ENCODE results near the gene SNRPA. TPM values are rescaled to one million over a fixed set of nuclear protein-coding genes. Genes with fewer than 3 reads are reported as not detected.

Gene SNRPA
- total RNA-seq, 1 donor from 2014 or later = 72.7 TPM

GRCh38 chr19:40717325-40717879 is 33.6 kb upstream of the SNRPA start:
- Histone ChIP-seq H3K36me3 (peaks cover 0 to 12% of the 10 kb centered on the region in 2 donors), H3K27ac (peak overlapping the region; percentile 99), H3K27me3 (no peaks in the 10 kb centered on the region), H3K4me1 (peaks cover 82% of the 10 kb centered on the region), H3K9me3 (no peaks in the 10 kb centered on the region), H3K4me3 (peak overlapping the region; percentile 63 to 92)
- no peak for TF ChIP-seq POLR2A (IDR thresholded peaks at IDR 0.05)
- no peak for DNase-seq (ENCODE audit: extremely low spot score in 2 of 2)
- intact Hi-C loops (cut with DNase I) = loop anchor here (5.0 kb wide), 1 partner anchor 80 kb away; the partner anchor contains the start of gene EGLN2

DNA sequence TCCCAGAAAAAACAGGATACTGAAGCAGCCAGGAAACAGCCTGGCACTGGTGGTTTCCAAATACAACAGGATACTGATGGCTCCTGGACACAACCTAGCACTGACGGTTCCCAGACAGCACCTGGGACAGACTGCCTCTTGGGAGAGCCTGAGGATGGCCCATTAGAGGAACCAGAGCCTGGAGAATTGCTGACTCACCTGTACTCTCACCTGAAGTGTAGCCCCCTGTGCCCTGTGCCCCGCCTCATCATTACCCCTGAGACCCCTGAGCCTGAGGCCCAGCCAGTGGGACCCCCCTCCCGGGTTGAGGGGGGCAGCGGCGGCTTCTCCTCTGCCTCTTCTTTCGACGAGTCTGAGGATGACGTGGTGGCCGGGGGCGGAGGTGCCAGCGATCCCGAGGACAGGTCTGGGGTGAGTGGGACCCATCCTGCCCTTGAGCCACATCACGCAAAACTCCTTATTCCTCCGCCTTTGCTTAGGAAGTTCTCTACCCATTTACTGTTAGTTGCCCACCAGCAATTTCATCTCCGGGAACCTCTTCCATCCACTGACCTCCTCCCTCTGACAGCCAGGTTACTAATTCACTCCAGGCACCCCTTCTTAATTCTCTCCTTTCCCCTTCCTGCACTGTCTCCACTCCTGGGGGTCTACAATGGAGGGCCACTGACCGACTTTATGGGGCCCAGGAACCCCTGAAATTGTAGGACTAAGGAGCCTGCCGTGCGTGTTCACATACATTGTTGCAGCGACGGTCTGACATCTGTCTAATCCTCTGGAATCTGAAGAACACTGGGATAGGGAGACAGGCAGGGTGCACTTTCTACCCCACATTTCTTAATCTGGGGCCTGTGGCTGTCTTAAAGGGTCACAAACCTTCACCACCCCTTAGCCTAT is 32.9 kb upstream of the SNRPA start:
- H3K4me3 ChIP-seq = peak overlapping the region; percentile 63 to 92
- peaks cover 83% of the 10 kb centered on the region for H3K4me1 ChIP-seq
- intact Hi-C loops (cut with DNase I) = loop anchor here (5.0 kb wide), 1 partner anchor 79 kb away; the partner anchor contains the start of gene EGLN2
- no peak for DNase-seq (ENCODE audit: extremely low spot score in 2 of 2)
- peak in 1 of 2 donors; percentile 19 for TF ChIP-seq POLR2AphosphoS5 (IDR thresholded peaks at IDR 0.05; ENCODE audit: insufficient read depth in 1 of 2, low read depth in 1 of 2)
- no peak for TF ChIP-seq CTCF (IDR thresholded peaks at IDR 0.05)
- peaks cover 0 to 4% of the 10 kb centered on the region in 2 donors for H3K36me3 ChIP-seq
- H3K27me3 ChIP-seq = no peaks in the 10 kb centered on the region
- peak overlapping the region; percentile 99 for H3K27ac ChIP-seq
- no peaks in the 10 kb centered on the region for H3K9me3 ChIP-seq

DNA sequence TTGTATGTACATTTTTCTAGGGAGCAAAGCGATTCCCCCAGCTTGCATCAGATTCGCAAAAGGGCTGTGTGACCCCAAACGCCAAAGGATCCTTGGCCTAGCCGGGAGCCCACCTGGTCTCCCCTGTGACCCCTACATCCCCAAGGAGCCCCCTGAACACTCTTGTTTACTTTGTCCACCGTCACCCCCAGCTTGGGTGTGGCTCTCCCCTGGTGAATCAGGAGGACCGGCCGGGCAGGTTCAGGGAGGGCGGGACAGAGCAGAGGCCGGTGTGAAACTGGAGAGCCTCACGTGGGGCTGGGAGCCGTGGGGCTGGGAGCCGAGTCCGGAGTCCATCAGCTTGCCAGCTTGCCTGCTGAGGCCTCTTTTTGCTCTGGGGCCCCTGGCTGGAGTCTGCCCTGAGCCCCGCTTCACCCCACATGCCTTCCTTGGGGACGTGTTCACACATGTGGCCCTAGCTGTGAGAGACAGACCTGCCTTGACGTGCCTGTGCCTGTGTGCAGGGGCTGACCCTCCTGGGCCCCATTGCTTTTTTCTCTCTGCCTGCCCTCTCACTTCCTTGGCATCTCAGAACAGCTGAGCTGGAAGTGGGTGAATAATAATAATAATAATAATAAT is 32.1 kb upstream of the SNRPA start:
- H3K27me3 ChIP-seq = no peaks in the 10 kb centered on the region
- H3K27ac ChIP-seq = peak overlapping the region; percentile 99
- H3K9me3 ChIP-seq = no peaks in the 10 kb centered on the region
- H3K4me1 ChIP-seq = peaks cover 83% of the 10 kb centered on the region
- TF ChIP-seq POLR2A (IDR thresholded peaks at IDR 0.05) = no peak
- peak; percentile 68 to 73 for TF ChIP-seq POLR2AphosphoS5 (IDR thresholded peaks at IDR 0.05; ENCODE audit: insufficient read depth in 1 of 2, low read depth in 1 of 2)
- no peak for DNase-seq (ENCODE audit: extremely low spot score in 2 of 2)
- H3K36me3 ChIP-seq = peaks cover 0 to 4% of the 10 kb centered on the region in 2 donors
- intact Hi-C loops (cut with DNase I) = loop anchor here (5.0 kb wide), 1 partner anchor 78 kb away; the partner anchor contains the start of gene EGLN2
- H3K4me3 ChIP-seq = peak overlapping the region; percentile 63 to 92

- TF ChIP-seq POLR2AphosphoS5 (IDR thresholded peaks at IDR 0.05; ENCODE audit: insufficient read depth in 1 of 2, low read depth in 1 of 2) = no peak
- no peak for TF ChIP-seq POLR2A (IDR thresholded peaks at IDR 0.05)
- TF ChIP-seq CTCF (IDR thresholded peaks at IDR 0.05) = no peak
- no peaks in the 10 kb centered on the region for H3K27me3 ChIP-seq
- no peak for DNase-seq (ENCODE audit: extremely low spot score in 2 of 2)
- H3K9me3 ChIP-seq = no peaks in the 10 kb centered on the region
- intact Hi-C loops (cut with DNase I) = loop anchor here (5.0 kb wide), 1 partner anchor 78 kb away; the partner anchor contains the start of gene EGLN2
- peak overlapping the region; percentile 99 for H3K27ac ChIP-seq
- peak overlapping the region; percentile 63 to 92 for H3K4me3 ChIP-seq
- peaks cover 0 to 10% of the 10 kb centered on the region in 2 donors for H3K36me3 ChIP-seq
- peaks cover 83% of the 10 kb centered on the region for H3K4me1 ChIP-seq
These were observed 31.5 kb upstream of the SNRPA start for GRCh38 chr19:40719414-40719894.

- Histone ChIP-seq H3K36me3 (peaks cover 0 to 26% of the 10 kb centered on the region in 2 donors), H3K9me3 (no peaks in the 10 kb centered on the region), H3K4me1 (peaks cover 76% of the 10 kb centered on the region), H3K27ac (peak overlapping the region; percentile 99), H3K4me3 (peak overlapping the region; percentile 63 to 92), H3K27me3 (no peaks in the 10 kb centered on the region)
- intact Hi-C loops (cut with DNase I) = no loop called here
- DNase-seq (ENCODE audit: extremely low spot score in 2 of 2) = no peak
- TF ChIP-seq CTCF (IDR thresholded peaks at IDR 0.05) = no peak
- no peak for TF ChIP-seq POLR2AphosphoS5 (IDR thresholded peaks at IDR 0.05; ENCODE audit: insufficient read depth in 1 of 2, low read depth in 1 of 2)
- TF ChIP-seq POLR2A (IDR thresholded peaks at IDR 0.05) = no peak
These were observed 29.9 kb upstream of the SNRPA start for GRCh38 chr19:40721140-40721486.
